HG03378 (cell line): Measurements from ENCODE around the gene PAQR7.
A peak's percentile ranks its signal among the peaks of the same experiment; 100 is the strongest.

Experiments used
- ATAC-seq: cut with Tn5 transposase; IDR thresholded peaks from one replicate; pipeline ENCODE4 v1.9.1; 2021; ENCODE audit warnings: mild to moderate bottlenecking, moderate library complexity; ENCODE audit not compliant: unreplicated experiment

Gene PAQR7

GRCh38 chr1:25903986-25904385 lies 28.5 kb upstream of the PAQR7 start:
- ATAC-seq, result no peak

GRCh38 chr1:25902462-25902861 lies 27.0 kb upstream of the PAQR7 start:
- no peak for ATAC-seq

GRCh38 chr1:25900219-25900618 lies 24.7 kb upstream of the PAQR7 start:
- no peak for ATAC-seq

GRCh38 chr1:25899792-25900191 lies 24.3 kb upstream of the PAQR7 start:
- ATAC-seq, result no peak

GRCh38 chr1:25898223-25899015 lies 22.9 kb upstream of the PAQR7 start:
- ATAC-seq, result no peak

- no peak for ATAC-seq
These were observed 22.2 kb upstream of the PAQR7 start for GRCh38 chr1:25897754-25898153.

- no peak for ATAC-seq
These were observed 20.8 kb upstream of the PAQR7 start for GRCh38 chr1:25896266-25896665.

- ATAC-seq, result peak; percentile 72
These were observed 20.0 kb upstream of the PAQR7 start for GRCh38 chr1:25895365-25895990.

GRCh38 chr1:25893116-25893515 lies 17.6 kb upstream of the PAQR7 start:
- ATAC-seq, result no peak

GRCh38 chr1:25891606-25892005 lies 16.1 kb upstream of the PAQR7 start:
- no peak for ATAC-seq

GRCh38 chr1:25890239-25891034 lies 14.9 kb upstream of the PAQR7 start:
- ATAC-seq, result no peak

- ATAC-seq, result no peak
These were observed 14.0 kb upstream of the PAQR7 start for GRCh38 chr1:25889470-25889869.

GRCh38 chr1:25888426-25888987 lies 13.0 kb upstream of the PAQR7 start:
- ATAC-seq, result no peak

- ATAC-seq, result no peak
These were observed 10.1 kb upstream of the PAQR7 start for GRCh38 chr1:25885602-25886001.

GRCh38 chr1:25881266-25881665 lies 5.8 kb upstream of the PAQR7 start:
- no peak for ATAC-seq

- ATAC-seq, result no peak
These were observed 5.0 kb upstream of the PAQR7 start for GRCh38 chr1:25880518-25880917.

GRCh38 chr1:25879675-25880074 lies 4.2 kb upstream of the PAQR7 start:
- ATAC-seq, result no peak

GRCh38 chr1:25878690-25879089 lies 3.2 kb upstream of the PAQR7 start:
- no peak for ATAC-seq

- ATAC-seq, result no peak
These were observed 1.6 kb upstream of the PAQR7 start for GRCh38 chr1:25877155-25877554.

GRCh38 chr1:25876693-25877077 lies 1.2 kb upstream of the PAQR7 start:
- no peak for ATAC-seq

GRCh38 chr1:25875856-25876692 lies 566 bp upstream of the PAQR7 start:
- no peak for ATAC-seq
